ENCODE data around the gene NCKAP5. TPM values are rescaled to one million over a fixed set of nuclear protein-coding genes. Genes with fewer than 3 reads are reported as not detected.

NCKAP5 gene
- total and polyA plus RNA-seq, 8 donors = 0.23 to 1.5 (median 0.44) TPM

- intact Hi-C loops (cut with DNase I) = no loop called here
- no peaks in the 10 kb centered on the region for H3K27me3 ChIP-seq
- no peaks in the 10 kb centered on the region for H3K9me3 ChIP-seq
- no peak overlapping the region for H3K4me3 ChIP-seq
- peak in 3 of 4 donors; percentile 53 to 65 (median 58) for ATAC-seq
- no peak for TF ChIP-seq CTCF (IDR thresholded peaks at IDR 0.05)
- H3K36me3 ChIP-seq = no peaks in the 10 kb centered on the region
- WGBS, 2 donors = 88 to 91% methylated on average over 35 of the region's 35 CpGs
- no peak for FAIRE-seq
- H3K27ac ChIP-seq = no peak overlapping the region
- no peaks in the 10 kb centered on the region for H3K4me1 ChIP-seq
- peak in 4 of 6 donors; percentile 32 to 61 (median 44) for DNase-seq
Observed at GRCh38 chr2:132645176-132645575, 923.1 kb downstream of the NCKAP5 start.

GRCh38 chr2:132642415-132642814 lies 925.8 kb downstream of the NCKAP5 start:
- no peak for TF ChIP-seq CTCF (IDR thresholded peaks at IDR 0.05)
- Histone ChIP-seq H3K9me3 (no peaks in the 10 kb centered on the region), H3K27me3 (no peaks in the 10 kb centered on the region), H3K4me1 (no peaks in the 10 kb centered on the region), H3K27ac (no peak overlapping the region), H3K36me3 (no peaks in the 10 kb centered on the region), H3K4me3 (no peak overlapping the region)
- intact Hi-C loops (cut with DNase I) = no loop called here
- WGBS, 2 donors = 64 to 71% methylated on average over 2 of the region's 2 CpGs
- ATAC-seq = no peak
- DNase-seq = no peak
- no peak for FAIRE-seq

GRCh38 chr2:132641819-132642218 lies 926.4 kb downstream of the NCKAP5 start:
- intact Hi-C loops (cut with DNase I) = no loop called here
- DNase-seq (no peak), ATAC-seq (no peak), FAIRE-seq (no peak)
- no peak for TF ChIP-seq CTCF (IDR thresholded peaks at IDR 0.05)
- H3K27me3 ChIP-seq = no peaks in the 10 kb centered on the region
- no peaks in the 10 kb centered on the region for H3K36me3 ChIP-seq
- H3K4me1 ChIP-seq = no peaks in the 10 kb centered on the region
- no peaks in the 10 kb centered on the region for H3K9me3 ChIP-seq
- no peak overlapping the region for H3K27ac ChIP-seq
- H3K4me3 ChIP-seq = no peak overlapping the region

GRCh38 chr2:132640116-132640515 lies 928.1 kb downstream of the NCKAP5 start:
- no peak for FAIRE-seq
- no peaks in the 10 kb centered on the region for H3K4me1 ChIP-seq

More at GRCh38 chr2:132640116-132640515, 928.1 kb downstream of the NCKAP5 start:
- DNase-seq (no peak), ATAC-seq (no peak)
- Histone ChIP-seq H3K9me3 (no peaks in the 10 kb centered on the region), H3K27ac (no peak overlapping the region), H3K4me3 (no peak overlapping the region), H3K36me3 (no peaks in the 10 kb centered on the region), H3K27me3 (no peaks in the 10 kb centered on the region)
- no peak for TF ChIP-seq CTCF (IDR thresholded peaks at IDR 0.05)
- intact Hi-C loops (cut with DNase I) = no loop called here

Data from pancreas (tissue), 10 donors.